ENCODE data around the gene ST7L.

- TF ChIP-seq, protein P1, sequence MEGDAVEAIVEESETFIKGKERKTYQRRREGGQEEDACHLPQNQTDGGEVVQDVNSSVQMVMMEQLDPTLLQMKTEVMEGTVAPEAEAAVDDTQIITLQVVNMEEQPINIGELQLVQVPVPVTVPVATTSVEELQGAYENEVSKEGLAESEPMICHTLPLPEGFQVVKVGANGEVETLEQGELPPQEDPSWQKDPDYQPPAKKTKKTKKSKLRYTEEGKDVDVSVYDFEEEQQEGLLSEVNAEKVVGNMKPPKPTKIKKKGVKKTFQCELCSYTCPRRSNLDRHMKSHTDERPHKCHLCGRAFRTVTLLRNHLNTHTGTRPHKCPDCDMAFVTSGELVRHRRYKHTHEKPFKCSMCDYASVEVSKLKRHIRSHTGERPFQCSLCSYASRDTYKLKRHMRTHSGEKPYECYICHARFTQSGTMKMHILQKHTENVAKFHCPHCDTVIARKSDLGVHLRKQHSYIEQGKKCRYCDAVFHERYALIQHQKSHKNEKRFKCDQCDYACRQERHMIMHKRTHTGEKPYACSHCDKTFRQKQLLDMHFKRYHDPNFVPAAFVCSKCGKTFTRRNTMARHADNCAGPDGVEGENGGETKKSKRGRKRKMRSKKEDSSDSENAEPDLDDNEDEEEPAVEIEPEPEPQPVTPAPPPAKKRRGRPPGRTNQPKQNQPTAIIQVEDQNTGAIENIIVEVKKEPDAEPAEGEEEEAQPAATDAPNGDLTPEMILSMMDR (IDR thresholded peaks at IDR 0.05) = no peak
- TF ChIP-seq POLR2A (IDR thresholded peaks at IDR 0.05) = no peak
Measured at GRCh38 chr1:112579801-112580510, 39.0 kb downstream of the ST7L start.
